GM19467 (cell line): ENCODE measurements around the gene RAD51B.
"Not testable (repeated sequence)": the region's sequence is repeated elsewhere in the genome, so short reads cannot be mapped to it uniquely, and the experiment has no call there.

Source experiments
- ATAC-seq: cut with Tn5 transposase; IDR thresholded peaks from one replicate; pipeline ENCODE4 v1.9.1; 2021; ENCODE audit warnings: mild to moderate bottlenecking, moderate library complexity; ENCODE audit not compliant: unreplicated experiment

The RAD51B gene

GRCh38 chr14:68285421-68286179 lies 466.0 kb downstream of the RAD51B start:
- no peak for ATAC-seq

- ATAC-seq, result no peak
These were observed 467.1 kb downstream of the RAD51B start for GRCh38 chr14:68286667-68287066.

- ATAC-seq, result not testable (repeated sequence)
These were observed 469.9 kb downstream of the RAD51B start for GRCh38 chr14:68289452-68289851.

GRCh38 chr14:68291820-68292219 lies 472.2 kb downstream of the RAD51B start:
- no peak for ATAC-seq

- no peak for ATAC-seq
These were observed 473.0 kb downstream of the RAD51B start for GRCh38 chr14:68292441-68293215.

GRCh38 chr14:68293404-68293803 lies 473.8 kb downstream of the RAD51B start:
- no peak for ATAC-seq

GRCh38 chr14:68295316-68295816 lies 475.8 kb downstream of the RAD51B start:
- no peak for ATAC-seq

GRCh38 chr14:68297039-68297438 lies 477.5 kb downstream of the RAD51B start:
- ATAC-seq, result no peak

GRCh38 chr14:68297876-68298468 lies 478.4 kb downstream of the RAD51B start:
- no peak for ATAC-seq

- no peak for ATAC-seq
These were observed 481.0 kb downstream of the RAD51B start for GRCh38 chr14:68300608-68301007.

- ATAC-seq, result no peak
These were observed 481.6 kb downstream of the RAD51B start for GRCh38 chr14:68301219-68301618.

- not testable (repeated sequence) for ATAC-seq
These were observed 483.4 kb downstream of the RAD51B start for GRCh38 chr14:68302938-68303337.

GRCh38 chr14:68305738-68306137 lies 486.2 kb downstream of the RAD51B start:
- no peak for ATAC-seq

GRCh38 chr14:68306265-68306933 lies 486.8 kb downstream of the RAD51B start:
- no peak for ATAC-seq

- ATAC-seq, result no peak
These were observed 487.6 kb downstream of the RAD51B start for GRCh38 chr14:68306934-68307789.

GRCh38 chr14:68307790-68308168 lies 488.2 kb downstream of the RAD51B start:
- ATAC-seq, result no peak

- ATAC-seq, result no peak
These were observed 489.3 kb downstream of the RAD51B start for GRCh38 chr14:68308726-68309520.

GRCh38 chr14:68309616-68310015 lies 490.0 kb downstream of the RAD51B start:
- ATAC-seq, result no peak

GRCh38 chr14:68312300-68312699 lies 492.7 kb downstream of the RAD51B start:
- no peak for ATAC-seq
